Measurements from ENCODE around the gene CBX2. TPM values are rescaled to one million over a fixed set of nuclear protein-coding genes. Genes with fewer than 3 reads are reported as not detected.
"Not testable (repeated sequence)": the region's sequence is repeated elsewhere in the genome, so short reads cannot be mapped to it uniquely, and the experiment has no call there.

CBX2 gene
- total RNA-seq, 1 donor from 2014 or later: 4.2 TPM

- ATAC-seq (ENCODE audit: poor library complexity) (no peak), DNase-seq (no peak)
- intact Hi-C loops (cut with DNase I): no loop called here
These were observed 19.7 kb upstream of the CBX2 start for GRCh38 chr17:79758271-79758670.

DNA sequence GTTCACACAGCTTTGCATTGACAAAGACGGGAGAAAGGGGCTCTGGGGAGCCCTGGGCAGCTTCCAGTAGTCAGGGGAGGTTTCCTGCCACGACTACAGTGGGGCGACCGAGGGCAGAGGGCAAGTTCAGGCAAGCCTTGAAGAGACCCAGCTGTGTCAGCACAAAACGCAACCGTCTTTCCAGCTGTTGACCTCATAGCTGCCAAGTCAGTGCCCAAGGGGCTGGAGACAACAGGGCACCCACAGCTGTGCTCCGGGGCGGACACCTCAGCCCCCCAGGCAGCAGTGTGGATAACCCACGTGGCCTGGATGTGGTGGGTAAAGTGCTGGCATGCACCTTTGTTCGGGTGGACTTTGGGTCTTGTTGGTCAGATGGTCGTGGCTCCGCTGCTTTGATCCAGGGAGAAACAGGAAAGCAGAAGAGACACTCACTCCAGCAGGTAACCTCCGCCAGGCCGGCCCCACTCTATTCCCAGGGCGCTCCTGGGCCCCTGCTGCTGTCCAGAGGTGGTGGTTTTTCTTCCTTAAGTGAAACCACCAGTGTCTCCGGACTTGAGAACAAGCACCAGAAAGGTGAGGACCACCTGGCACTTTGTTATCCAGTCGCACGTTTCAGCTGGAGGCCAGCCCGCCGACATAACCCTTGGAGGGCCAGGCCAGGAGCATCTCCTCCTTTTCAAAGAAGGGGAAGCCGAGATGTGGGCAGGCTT is 17.6 kb upstream of the CBX2 start:
- ATAC-seq (ENCODE audit: poor library complexity) (no peak), DNase-seq (peak; percentile 10)
- intact Hi-C loops (cut with DNase I): no loop called here

DNA sequence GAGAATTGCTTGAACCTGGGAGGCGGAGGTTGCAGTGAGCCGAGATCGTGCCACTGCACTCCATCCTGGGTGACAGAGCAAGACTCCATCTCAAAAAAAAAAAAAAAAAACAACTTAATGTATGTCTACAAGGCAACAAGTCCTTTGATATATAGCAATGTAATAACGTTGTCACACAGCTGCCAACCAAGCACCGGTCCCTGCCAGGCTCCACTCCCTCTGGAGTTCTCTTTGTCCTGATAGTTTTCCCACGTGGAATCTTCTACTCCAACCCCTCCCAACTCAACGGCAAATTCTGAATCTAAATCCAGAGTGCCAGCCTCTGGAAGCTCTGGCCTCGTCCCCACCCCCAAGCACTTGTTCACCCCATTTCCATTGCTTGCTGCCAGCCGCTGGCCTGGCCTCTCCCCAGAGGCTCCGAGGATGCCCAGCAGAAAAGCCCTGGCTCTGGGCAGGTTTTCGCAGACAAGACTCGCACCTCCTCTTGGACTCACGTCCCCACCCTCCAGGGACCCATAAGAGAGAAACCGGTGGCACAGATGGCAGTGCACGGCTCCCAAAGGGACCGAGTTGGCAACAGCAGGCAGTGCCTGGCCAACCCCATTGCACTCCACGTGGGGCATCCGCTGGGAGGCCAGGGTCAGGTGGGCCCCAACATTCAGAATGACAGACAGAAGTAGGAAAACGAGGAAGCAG is 15.9 kb upstream of the CBX2 start:
- DNase-seq: peak; percentile 27
- intact Hi-C loops (cut with DNase I): no loop called here
- no peak for ATAC-seq (ENCODE audit: poor library complexity)

DNA sequence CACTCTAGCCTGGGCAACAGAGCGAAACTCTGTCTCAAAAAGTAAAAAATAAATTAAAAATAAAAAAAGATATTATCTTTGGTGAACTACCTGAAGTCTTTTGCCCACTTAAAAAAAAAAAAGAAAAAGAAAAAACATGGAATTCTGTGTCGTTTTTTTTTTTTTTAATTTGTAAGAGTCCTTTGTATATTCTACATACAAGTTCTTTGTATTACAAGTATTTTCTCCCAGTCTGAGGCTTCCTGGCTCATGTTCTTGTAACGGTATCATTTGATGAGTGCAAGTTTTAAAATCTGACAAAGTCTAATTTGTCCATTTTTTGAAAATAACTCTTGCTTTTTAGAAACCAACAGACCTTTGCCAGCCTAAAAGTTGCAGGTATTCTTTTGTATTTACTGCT is 12.2 kb upstream of the CBX2 start:
- DNase-seq: no peak
- no peak for ATAC-seq (ENCODE audit: poor library complexity)
- intact Hi-C loops (cut with DNase I): no loop called here

DNA sequence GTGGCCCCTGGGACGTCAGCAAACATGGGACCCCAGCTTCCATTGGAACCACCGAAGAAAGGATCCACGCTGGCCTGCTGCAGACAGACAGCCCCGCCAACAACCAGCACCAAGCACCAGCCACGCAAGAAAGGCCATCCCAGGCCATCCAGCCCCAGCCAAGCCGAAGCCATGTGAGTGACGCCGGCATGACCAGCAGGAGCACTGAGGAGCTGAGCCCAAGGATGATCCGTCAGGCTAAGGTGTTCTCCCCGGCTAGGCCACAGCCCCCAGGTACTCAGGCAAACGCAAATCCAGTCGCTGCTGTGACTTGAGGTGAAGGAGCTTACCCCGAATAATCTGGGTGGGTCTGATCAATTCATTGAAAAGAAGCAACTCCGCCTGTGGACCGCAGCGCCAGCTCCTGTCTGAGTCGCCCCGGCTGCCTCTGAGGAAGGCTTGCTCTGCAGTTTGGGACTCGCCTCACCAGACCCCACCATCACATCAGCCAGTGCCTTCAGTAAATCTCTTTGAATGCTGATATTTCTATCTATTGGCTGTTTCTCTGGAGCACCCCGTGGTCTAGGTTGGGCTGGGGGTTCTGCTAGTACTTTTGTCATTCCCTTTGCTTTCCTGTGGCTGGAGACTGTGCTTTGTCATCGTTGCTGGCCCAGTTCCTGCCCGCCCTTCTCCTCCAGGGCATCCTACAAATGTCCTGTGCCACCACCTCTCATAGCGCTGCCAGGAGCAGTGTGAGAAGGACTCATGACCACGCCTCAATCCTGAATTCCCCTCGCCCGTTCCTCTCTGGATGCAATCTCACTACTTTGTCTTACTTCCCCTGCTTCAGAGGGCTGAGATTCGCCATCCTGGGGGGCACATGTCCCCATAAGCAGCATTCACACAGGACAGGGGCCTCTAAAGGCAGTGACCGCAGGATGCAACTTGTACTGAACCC is 8.1 kb upstream of the CBX2 start:
- DNase-seq (no peak), ATAC-seq (ENCODE audit: poor library complexity) (no peak)
- intact Hi-C loops (cut with DNase I): no loop called here

GRCh38 chr17:79771276-79771675 is 6.7 kb upstream of the CBX2 start:
- intact Hi-C loops (cut with DNase I): no loop called here
- ATAC-seq (ENCODE audit: poor library complexity): no peak

GRCh38 chr17:79772726-79773125 is 5.2 kb upstream of the CBX2 start:
- DNase-seq; ATAC-seq (ENCODE audit: poor library complexity); intact Hi-C loops (cut with DNase I): not testable (repeated sequence)

More at GRCh38 chr17:79771276-79771675, 6.7 kb upstream of the CBX2 start:
- no peak for DNase-seq

DNA sequence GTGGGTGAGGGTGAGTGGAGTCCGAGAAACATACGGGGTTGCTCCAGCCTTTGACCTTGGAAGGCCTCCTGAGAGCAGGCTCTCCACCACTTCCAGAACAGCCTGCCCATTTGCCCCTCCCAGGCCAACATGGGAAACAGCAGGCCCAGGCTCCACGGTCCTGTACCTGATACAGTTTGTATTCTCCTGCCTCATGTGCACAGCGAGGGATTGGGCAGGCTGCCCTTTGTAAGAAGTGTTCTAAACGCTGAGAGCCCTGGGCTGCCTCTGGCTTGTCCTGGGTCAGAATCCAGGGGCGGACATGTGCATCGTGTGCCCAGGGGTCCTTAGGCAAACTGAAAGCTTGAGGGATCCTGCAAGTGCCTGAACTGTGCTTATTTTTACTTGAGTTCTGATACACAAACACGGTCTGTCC is 3.4 kb upstream of the CBX2 start:
- intact Hi-C loops (cut with DNase I): no loop called here
- DNase-seq (no peak), ATAC-seq (ENCODE audit: poor library complexity) (no peak)

- intact Hi-C loops (cut with DNase I): no loop called here
These were observed 2.3 kb upstream of the CBX2 start for GRCh38 chr17:79775632-79776031.

GRCh38 chr17:79776376-79777119 is 1.4 kb upstream of the CBX2 start:
- ATAC-seq (ENCODE audit: poor library complexity) (no peak), DNase-seq (no peak)
- intact Hi-C loops (cut with DNase I): no loop called here

More at GRCh38 chr17:79775632-79776031, 2.3 kb upstream of the CBX2 start:
- DNase-seq (peak; percentile 11), ATAC-seq (ENCODE audit: poor library complexity) (no peak)

GRCh38 chr17:79777120-79777893 is 641 bp upstream of the CBX2 start:
- intact Hi-C loops (cut with DNase I): no loop called here
- DNase-seq (peak; percentile 76), ATAC-seq (ENCODE audit: poor library complexity) (peak; percentile 61)

DNA sequence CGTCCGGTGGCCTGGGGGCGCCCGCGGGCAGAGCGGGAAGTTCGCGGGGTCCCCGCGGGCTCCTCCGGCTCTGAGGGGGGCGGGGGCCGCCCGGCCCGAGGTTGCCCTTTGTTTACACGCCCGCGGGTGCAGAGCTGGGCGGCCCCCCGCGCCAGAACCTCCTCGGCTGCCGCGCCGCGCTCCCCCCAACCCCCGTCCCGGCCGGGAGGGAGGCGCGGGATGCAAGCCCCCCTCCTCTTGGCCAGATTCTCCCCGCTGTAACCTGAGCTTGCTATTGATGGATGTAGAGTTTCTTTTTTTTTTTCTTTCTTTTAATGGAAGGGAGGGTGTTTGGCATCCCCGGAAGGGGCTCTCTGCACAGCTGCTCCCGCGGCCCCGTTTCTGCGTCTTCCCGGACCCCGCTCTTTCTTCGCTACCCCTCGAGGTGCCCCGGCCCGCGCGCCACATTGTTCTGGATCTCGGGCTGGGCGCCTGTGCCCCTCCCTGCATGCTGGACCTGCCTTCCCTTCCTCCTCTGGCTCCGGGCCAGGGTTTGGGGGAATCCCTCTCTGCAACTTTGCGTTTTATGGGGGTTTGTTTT is 646 bp downstream of the CBX2 start:
- intact Hi-C loops (cut with DNase I): no loop called here
- peak; percentile 60 for DNase-seq
- ATAC-seq (ENCODE audit: poor library complexity): peak; percentile 13

GRCh38 chr17:79779084-79779529 is 1.2 kb downstream of the CBX2 start:
- intact Hi-C loops (cut with DNase I): no loop called here

GRCh38 chr17:79779661-79780365 is 1.9 kb downstream of the CBX2 start:
- intact Hi-C loops (cut with DNase I): loop anchor here (10.0 kb wide), 1 partner anchor 135 kb away; no protein-coding TSS in a partner anchor

More at GRCh38 chr17:79779084-79779529, 1.2 kb downstream of the CBX2 start:
- peak; percentile 29 for DNase-seq
- no peak for ATAC-seq (ENCODE audit: poor library complexity)

GRCh38 chr17:79781012-79781650 is 3.2 kb downstream of the CBX2 start:
- no peak for ATAC-seq (ENCODE audit: poor library complexity)
- intact Hi-C loops (cut with DNase I): loop anchor here (10.0 kb wide), 1 partner anchor 134 kb away; no protein-coding TSS in a partner anchor

More at GRCh38 chr17:79779661-79780365, 1.9 kb downstream of the CBX2 start:
- DNase-seq: peak; percentile 7
- no peak for ATAC-seq (ENCODE audit: poor library complexity)

More at GRCh38 chr17:79781012-79781650, 3.2 kb downstream of the CBX2 start:
- DNase-seq: peak; percentile 25
